Measurements from ENCODE around the gene MRPL2. TPM values are rescaled to one million over a fixed set of nuclear protein-coding genes. Genes with fewer than 3 reads are reported as not detected.

MRPL2 gene
- polyA plus RNA-seq (2011; rRNA removed) (19.3 and 19.4 TPM in 2 replicates), polyA minus RNA-seq (2011; rRNA and poly(A)+ RNA removed) (19.3 and 23.8 TPM in 2 replicates)

- Histone ChIP-seq H3K27me3 (ENCODE audit: control insufficient read depth, insufficient read depth, low read length) (no peaks in the 10 kb centered on the region), H3K4me3 (ENCODE audit: low read depth, low read length) (peak within 1 kb of the TSS; percentile 100), H3K27ac (ENCODE audit: low read depth, low read length) (peak within 1 kb of the TSS; percentile 65), H3K9me3 (ENCODE audit: control insufficient read depth, insufficient read depth, low read length) (no peaks in the 10 kb centered on the region; the same call in 1 of the 2 replicates)
- TF ChIP-seq, protein P1, sequence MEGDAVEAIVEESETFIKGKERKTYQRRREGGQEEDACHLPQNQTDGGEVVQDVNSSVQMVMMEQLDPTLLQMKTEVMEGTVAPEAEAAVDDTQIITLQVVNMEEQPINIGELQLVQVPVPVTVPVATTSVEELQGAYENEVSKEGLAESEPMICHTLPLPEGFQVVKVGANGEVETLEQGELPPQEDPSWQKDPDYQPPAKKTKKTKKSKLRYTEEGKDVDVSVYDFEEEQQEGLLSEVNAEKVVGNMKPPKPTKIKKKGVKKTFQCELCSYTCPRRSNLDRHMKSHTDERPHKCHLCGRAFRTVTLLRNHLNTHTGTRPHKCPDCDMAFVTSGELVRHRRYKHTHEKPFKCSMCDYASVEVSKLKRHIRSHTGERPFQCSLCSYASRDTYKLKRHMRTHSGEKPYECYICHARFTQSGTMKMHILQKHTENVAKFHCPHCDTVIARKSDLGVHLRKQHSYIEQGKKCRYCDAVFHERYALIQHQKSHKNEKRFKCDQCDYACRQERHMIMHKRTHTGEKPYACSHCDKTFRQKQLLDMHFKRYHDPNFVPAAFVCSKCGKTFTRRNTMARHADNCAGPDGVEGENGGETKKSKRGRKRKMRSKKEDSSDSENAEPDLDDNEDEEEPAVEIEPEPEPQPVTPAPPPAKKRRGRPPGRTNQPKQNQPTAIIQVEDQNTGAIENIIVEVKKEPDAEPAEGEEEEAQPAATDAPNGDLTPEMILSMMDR (IDR thresholded peaks at IDR 0.05; ENCODE audit: low read depth, low read length), result no peak
- POLR2A ChIA-PET, result interaction anchor here (0.5 to 2.4 kb wide), 7 partner anchors 16 to 1271 kb away, joined by 3 to 21 read pairs (median 4); partner anchors contain the start of genes PPP2R5D, PTK7 and RRP36
- CTCF ChIA-PET, result interaction anchor here (0.6 to 1.4 kb wide), 4 partner anchors 69 to 111 kb away, joined by 3 to 6 read pairs (median 4); no protein-coding TSS in a partner anchor
- peak; percentile 93 for DNase-seq (ENCODE audit: low read depth, low spot score)
Measured at GRCh38 chr6:43059168-43060033, at the start of gene MRPL2, which contains the start of gene KLC4. Gene MRPL2 (minus strand): TSS chr6:43059434. CDS start chr6:43059381, 53 bp downstream. Gene KLC4 (plus strand): TSS chr6:43059631. CDS start chr6:43061336, 1,705 bp downstream.

DNA sequence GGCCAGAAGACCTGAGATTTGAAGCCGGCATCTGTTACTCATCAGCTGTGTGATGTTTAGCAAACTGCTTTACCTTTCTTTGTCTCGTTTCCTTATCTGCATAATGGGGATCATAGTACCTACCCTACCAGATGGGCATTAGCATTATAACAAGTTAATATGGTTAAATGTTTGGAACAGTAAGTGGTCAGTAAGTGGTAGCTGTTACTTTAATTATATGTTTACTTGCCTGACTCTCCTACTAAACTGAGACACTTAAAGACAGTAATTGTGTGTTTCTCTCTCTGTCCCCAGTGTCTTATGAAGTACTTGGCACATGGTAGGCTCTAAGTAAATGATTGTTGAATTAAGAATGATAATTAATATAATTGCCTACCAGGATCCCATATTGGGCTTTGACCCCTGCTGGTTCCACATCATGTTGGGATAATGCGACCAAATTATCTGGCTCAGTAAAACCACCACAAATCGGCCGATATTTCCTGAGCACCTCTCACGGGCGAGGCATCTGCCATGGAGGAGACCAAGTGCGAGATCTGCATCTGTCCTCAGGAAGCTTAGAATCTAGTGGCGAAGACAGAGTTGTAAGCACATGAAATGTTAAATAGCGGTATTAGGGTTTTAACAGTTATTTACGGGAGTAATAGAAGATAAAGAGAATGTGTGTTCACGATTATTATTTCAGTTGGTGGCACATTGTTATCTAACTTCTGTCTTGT, 48.3 kb upstream of the MRPL2 start:
- ChIA-PET CTCF (interaction anchor here (0.6 kb wide), 1 partner anchor 19 kb away, joined by 3 read pairs; no protein-coding TSS in a partner anchor), POLR2A (interaction anchor here (0.7 to 1.2 kb wide), 2 partner anchors 8 to 11 kb away, joined by 3 to 4 read pairs; no protein-coding TSS in a partner anchor)
- no peak overlapping the region for H3K4me3 ChIP-seq (ENCODE audit: low read depth, low read length)
- TF ChIP-seq, protein P1 (IDR thresholded peaks at IDR 0.05; ENCODE audit: low read depth, low read length), result no peak
- no peak for DNase-seq (ENCODE audit: low read depth, low spot score)
- no peaks in the 10 kb centered on the region for H3K27me3 ChIP-seq (ENCODE audit: control insufficient read depth, insufficient read depth, low read length)
- no peak overlapping the region for H3K27ac ChIP-seq (ENCODE audit: low read depth, low read length)
- no peaks in the 10 kb centered on the region for H3K9me3 ChIP-seq (ENCODE audit: control insufficient read depth, insufficient read depth, low read length)

GRCh38 chr6:43105538-43106222, 46.4 kb upstream of the MRPL2 start:
- ChIA-PET POLR2A (interaction anchor here (1.2 kb wide), 1 partner anchor 15 kb away, joined by 6 read pairs; no protein-coding TSS in a partner anchor), CTCF (no interaction called here)
- TF ChIP-seq, protein P1 (IDR thresholded peaks at IDR 0.05; ENCODE audit: low read depth, low read length), result no peak
- Histone ChIP-seq H3K27ac (ENCODE audit: low read depth, low read length) (no peak overlapping the region), H3K4me3 (ENCODE audit: low read depth, low read length) (no peak overlapping the region), H3K9me3 (ENCODE audit: control insufficient read depth, insufficient read depth, low read length) (no peaks in the 10 kb centered on the region), H3K27me3 (ENCODE audit: control insufficient read depth, insufficient read depth, low read length) (no peaks in the 10 kb centered on the region)
- DNase-seq (ENCODE audit: low read depth, low spot score), result no peak

GRCh38 chr6:43103253-43103876, 44.1 kb upstream of the MRPL2 start:
- H3K27me3 ChIP-seq (ENCODE audit: control insufficient read depth, insufficient read depth, low read length), result no peaks in the 10 kb centered on the region
- POLR2A ChIA-PET, result no interaction called here
- no peak for DNase-seq (ENCODE audit: low read depth, low spot score)
- CTCF ChIA-PET, result no interaction called here
- H3K27ac ChIP-seq (ENCODE audit: low read depth, low read length), result no peak overlapping the region
- TF ChIP-seq, protein P1 (IDR thresholded peaks at IDR 0.05; ENCODE audit: low read depth, low read length), result no peak
- no peak overlapping the region for H3K4me3 ChIP-seq (ENCODE audit: low read depth, low read length)
- H3K9me3 ChIP-seq (ENCODE audit: control insufficient read depth, insufficient read depth, low read length), result no peaks in the 10 kb centered on the region
